ENCODE data around the gene DYRK1A. TPM values are rescaled to one million over a fixed set of nuclear protein-coding genes. Genes with fewer than 3 reads are reported as not detected.

Gene DYRK1A
- polyA plus RNA-seq, 1 donor from 2014 or later, result 94.8 TPM

- Histone ChIP-seq H3K9me3 (ENCODE audit: low read length) (no peaks in the 10 kb centered on the region), H3K9me2 (ENCODE audit: insufficient read depth, low read length) (no peaks in the 10 kb centered on the region), H3K9ac (ENCODE audit: low read length) (no peak overlapping the region), H3K36me3 (ENCODE audit: insufficient read depth, low read length) (no peaks in the 10 kb centered on the region), H3K79me2 (replicated peaks; ENCODE audit: insufficient read depth, low read length) (peaks cover 77% of the 10 kb centered on the region), H3K27ac (ENCODE audit: low read length) (no peak overlapping the region), H3K27me3 (ENCODE audit: insufficient read depth, low read depth, low read length) (no peaks in the 10 kb centered on the region), H3F3A (ENCODE audit: insufficient read depth, low read length, poor library complexity, severe bottlenecking) (no peaks in the 10 kb centered on the region), H4K20me1 (ENCODE audit: insufficient read depth) (no peaks in the 10 kb centered on the region), H3K4me2 (ENCODE audit: low read length) (no peak overlapping the region), H3K4me3 (ENCODE audit: low read length) (no peak overlapping the region), H2AFZ (ENCODE audit: low read depth, low read length) (no peak overlapping the region)
- TF ChIP-seq RAD21 (conservative IDR thresholded peaks at IDR 0.05), result no peak
- no peak for TF ChIP-seq EZH2 (IDR thresholded peaks at IDR 0.05; ENCODE audit: borderline replicate concordance, insufficient read depth, low read length, poor library complexity, severe bottlenecking)
- TF ChIP-seq MXI1 (conservative IDR thresholded peaks at IDR 0.05; ENCODE audit: poor library complexity, severe bottlenecking), result no peak
- TF ChIP-seq, protein P1, sequence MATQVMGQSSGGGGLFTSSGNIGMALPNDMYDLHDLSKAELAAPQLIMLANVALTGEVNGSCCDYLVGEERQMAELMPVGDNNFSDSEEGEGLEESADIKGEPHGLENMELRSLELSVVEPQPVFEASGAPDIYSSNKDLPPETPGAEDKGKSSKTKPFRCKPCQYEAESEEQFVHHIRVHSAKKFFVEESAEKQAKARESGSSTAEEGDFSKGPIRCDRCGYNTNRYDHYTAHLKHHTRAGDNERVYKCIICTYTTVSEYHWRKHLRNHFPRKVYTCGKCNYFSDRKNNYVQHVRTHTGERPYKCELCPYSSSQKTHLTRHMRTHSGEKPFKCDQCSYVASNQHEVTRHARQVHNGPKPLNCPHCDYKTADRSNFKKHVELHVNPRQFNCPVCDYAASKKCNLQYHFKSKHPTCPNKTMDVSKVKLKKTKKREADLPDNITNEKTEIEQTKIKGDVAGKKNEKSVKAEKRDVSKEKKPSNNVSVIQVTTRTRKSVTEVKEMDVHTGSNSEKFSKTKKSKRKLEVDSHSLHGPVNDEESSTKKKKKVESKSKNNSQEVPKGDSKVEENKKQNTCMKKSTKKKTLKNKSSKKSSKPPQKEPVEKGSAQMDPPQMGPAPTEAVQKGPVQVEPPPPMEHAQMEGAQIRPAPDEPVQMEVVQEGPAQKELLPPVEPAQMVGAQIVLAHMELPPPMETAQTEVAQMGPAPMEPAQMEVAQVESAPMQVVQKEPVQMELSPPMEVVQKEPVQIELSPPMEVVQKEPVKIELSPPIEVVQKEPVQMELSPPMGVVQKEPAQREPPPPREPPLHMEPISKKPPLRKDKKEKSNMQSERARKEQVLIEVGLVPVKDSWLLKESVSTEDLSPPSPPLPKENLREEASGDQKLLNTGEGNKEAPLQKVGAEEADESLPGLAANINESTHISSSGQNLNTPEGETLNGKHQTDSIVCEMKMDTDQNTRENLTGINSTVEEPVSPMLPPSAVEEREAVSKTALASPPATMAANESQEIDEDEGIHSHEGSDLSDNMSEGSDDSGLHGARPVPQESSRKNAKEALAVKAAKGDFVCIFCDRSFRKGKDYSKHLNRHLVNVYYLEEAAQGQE (IDR thresholded peaks at IDR 0.05; ENCODE audit: borderline replicate concordance), result no peak
- no peak for TF ChIP-seq EP300 (conservative IDR thresholded peaks at IDR 0.05; ENCODE audit: poor library complexity, severe bottlenecking)
- no peak for TF ChIP-seq CTCF (IDR thresholded peaks at IDR 0.05; ENCODE audit: poor library complexity, severe bottlenecking)
- no peak for TF ChIP-seq POLR2AphosphoS5 (IDR thresholded peaks at IDR 0.05)
- TF ChIP-seq SMC3 (conservative IDR thresholded peaks at IDR 0.05; ENCODE audit: poor library complexity), result no peak
- TF ChIP-seq TAF1 (IDR thresholded peaks at IDR 0.05; ENCODE audit: low read depth), result no peak
Measured at GRCh38 chr21:37437376-37438080, 71.0 kb downstream of the DYRK1A start.

DNA sequence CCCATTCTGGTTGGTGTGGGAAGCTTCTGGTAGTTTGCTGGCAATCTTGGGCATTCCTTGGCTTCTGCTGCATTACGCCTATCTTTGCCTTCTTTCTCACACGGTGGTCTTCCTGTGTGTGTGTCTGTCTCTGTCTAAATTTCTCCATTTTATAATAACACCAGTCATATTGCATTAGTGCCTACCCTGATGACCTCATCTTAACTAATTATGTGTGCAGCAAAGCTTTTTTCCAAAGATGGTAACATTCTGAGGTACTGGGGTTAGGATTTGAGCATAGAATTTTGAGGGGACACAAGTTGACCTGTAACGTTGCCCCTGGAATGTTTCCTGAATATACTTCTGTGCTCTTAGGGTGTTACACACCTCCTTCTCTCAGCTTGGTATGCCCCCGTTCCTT is 77.1 kb downstream of the DYRK1A start:
- no peaks in the 10 kb centered on the region for H3K9me2 ChIP-seq (ENCODE audit: insufficient read depth, low read length)
- no peak overlapping the region for H2AFZ ChIP-seq (ENCODE audit: low read depth, low read length)
- H3K79me2 ChIP-seq (replicated peaks; ENCODE audit: insufficient read depth, low read length), result peaks cover 77% of the 10 kb centered on the region
- no peak overlapping the region for H3K4me3 ChIP-seq (ENCODE audit: low read length)
- TF ChIP-seq MXI1 (conservative IDR thresholded peaks at IDR 0.05; ENCODE audit: poor library complexity, severe bottlenecking) (no peak), TAF1 (IDR thresholded peaks at IDR 0.05; ENCODE audit: low read depth) (no peak), CTCF (IDR thresholded peaks at IDR 0.05; ENCODE audit: poor library complexity, severe bottlenecking) (no peak), EZH2 (IDR thresholded peaks at IDR 0.05; ENCODE audit: borderline replicate concordance, insufficient read depth, low read length, poor library complexity, severe bottlenecking) (no peak)
- TF ChIP-seq, protein P1 (IDR thresholded peaks at IDR 0.05; ENCODE audit: borderline replicate concordance), result no peak
- no peak overlapping the region for H3K9ac ChIP-seq (ENCODE audit: low read length)
- no peak overlapping the region for H3K27ac ChIP-seq (ENCODE audit: low read length)
- H3F3A ChIP-seq (ENCODE audit: insufficient read depth, low read length, poor library complexity, severe bottlenecking), result no peaks in the 10 kb centered on the region
- no peaks in the 10 kb centered on the region for H3K9me3 ChIP-seq (ENCODE audit: low read length)
- H3K4me2 ChIP-seq (ENCODE audit: low read length), result no peak overlapping the region
- H4K20me1 ChIP-seq (ENCODE audit: insufficient read depth), result no peaks in the 10 kb centered on the region
- H3K27me3 ChIP-seq (ENCODE audit: insufficient read depth, low read depth, low read length), result no peaks in the 10 kb centered on the region
- no peaks in the 10 kb centered on the region for H3K36me3 ChIP-seq (ENCODE audit: insufficient read depth, low read length)
